HG02970 (cell line): ENCODE measurements around the gene SMIM30.
A peak's percentile ranks its signal among the peaks of the same experiment; 100 is the strongest.
"Not testable (repeated sequence)": the region's sequence is repeated elsewhere in the genome, so short reads cannot be mapped to it uniquely, and the experiment has no call there.

ENCODE experiments used
- ATAC-seq: cut with Tn5 transposase; IDR thresholded peaks from one replicate; pipeline ENCODE4 v1.9.1; 2021; ENCODE audit warnings: mild to moderate bottlenecking, moderate library complexity, moderate number of reproducible peaks; ENCODE audit not compliant: unreplicated experiment, low FRiP score

SMIM30 gene, protein sequence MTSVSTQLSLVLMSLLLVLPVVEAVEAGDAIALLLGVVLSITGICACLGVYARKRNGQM

DNA sequence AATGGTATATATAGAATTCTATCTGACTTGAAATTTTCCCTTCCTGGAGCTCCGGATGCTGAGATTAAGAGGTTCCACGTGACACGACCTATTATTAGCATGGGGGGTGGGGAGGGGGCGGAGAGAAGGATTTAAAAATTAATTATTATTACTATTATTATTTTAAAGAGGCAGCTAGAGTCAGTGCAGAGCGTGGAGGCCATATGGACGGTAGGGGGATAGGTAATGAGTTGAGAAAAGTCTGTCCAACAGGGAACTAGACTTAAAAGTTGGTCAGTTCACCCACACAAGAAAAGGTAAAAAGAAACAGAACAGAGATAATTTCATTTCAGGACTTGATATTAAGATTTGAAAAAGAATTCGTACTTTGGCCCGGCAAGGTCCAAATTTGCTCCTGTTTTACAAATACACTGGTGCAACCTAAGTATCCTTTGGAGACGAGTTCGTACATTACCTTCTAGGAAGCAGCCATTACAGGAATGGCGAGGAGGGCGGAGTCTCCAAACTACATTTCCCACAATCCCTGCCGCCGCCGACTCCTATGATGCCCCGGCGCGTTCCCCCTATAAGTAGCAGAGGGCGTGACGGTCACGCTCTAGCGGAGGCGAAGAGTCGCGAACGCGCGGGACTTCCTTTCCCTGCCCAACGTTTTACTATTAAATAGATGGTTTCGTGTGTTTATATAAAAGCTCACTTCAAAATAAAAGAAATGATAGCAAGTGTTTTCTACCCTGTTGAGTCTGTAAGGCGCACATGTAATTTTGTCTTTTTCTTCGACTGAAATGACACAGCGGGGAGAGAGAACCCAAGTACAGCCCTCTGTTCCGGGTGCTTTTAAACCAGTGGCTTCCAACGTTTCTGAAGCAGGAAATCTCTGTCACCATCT lies at the start of gene SMIM30:
Gene SMIM30, minus strand, starts transcription at position 481 of the 886 bp plus-strand sequence. CDS start 976 bp downstream, outside the sequence.
- ATAC-seq: peak; percentile 100

DNA sequence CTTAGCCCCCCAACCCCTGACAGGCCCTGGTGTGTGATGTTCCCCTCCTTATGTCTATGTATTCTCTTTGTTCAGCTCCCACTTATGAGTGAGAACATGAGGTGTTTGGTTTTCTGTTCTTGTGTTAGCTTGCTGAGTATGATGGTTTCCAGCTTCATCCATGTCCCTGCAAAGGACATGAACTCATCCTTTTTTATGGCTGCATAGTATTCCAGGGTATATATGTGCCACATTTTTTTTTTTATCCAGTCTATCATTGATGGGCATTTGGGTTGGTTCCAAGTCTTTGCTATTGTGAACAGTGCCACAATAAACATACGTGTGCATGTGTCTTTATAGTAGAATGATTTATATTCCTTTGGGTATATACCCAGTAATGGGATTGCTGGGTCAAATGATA lies 47.8 kb upstream of the SMIM30 start:
- ATAC-seq: not testable (repeated sequence)

DNA sequence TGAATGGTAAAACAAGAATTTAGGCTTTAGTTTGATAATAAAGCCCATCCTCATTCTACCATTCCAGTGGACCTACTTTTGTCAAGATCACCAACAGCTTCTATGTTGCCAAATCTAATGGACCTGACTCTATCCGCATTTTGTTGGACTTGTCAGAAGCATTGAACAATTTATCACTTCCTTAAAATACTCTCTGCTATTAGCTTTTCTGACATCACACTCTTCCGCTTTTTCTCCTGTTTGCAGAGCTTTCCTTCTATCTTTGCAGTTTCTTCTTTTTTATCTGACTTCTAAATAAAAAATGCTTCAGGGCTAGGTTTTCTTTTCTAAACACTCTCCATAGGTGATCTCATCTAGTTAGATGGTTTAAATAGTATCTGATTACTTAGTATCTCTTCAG lies 42.7 kb upstream of the SMIM30 start:
- no peak for ATAC-seq

DNA sequence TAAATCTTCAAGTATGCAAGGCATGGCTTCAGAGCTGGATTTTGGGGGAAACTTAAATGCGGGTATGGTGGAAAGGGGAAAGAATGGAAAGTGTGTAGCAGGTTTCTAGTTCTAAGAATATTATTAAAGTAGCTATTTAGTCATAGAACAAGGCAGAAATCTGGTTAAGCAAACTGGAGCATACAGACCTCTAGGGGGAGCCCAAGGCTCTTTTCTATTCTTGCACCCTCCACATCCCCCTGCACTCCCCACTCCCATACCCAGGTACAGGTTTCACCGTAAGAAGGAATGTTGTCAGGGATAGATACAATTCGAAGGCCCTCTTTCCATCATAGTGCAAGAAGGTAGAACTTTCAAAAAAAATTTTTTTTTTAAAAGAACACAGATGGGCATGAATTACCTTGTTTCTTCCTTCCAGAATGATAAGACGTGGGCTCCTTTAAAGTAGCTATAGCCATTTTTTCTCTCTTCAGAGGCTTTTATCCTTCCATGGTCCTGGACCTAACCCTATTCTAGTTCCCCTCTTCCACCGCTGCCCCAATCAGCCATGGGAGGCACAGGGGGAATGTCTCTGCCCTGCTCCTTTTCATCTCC lies 41.5 kb upstream of the SMIM30 start:
- ATAC-seq: peak; percentile 58

DNA sequence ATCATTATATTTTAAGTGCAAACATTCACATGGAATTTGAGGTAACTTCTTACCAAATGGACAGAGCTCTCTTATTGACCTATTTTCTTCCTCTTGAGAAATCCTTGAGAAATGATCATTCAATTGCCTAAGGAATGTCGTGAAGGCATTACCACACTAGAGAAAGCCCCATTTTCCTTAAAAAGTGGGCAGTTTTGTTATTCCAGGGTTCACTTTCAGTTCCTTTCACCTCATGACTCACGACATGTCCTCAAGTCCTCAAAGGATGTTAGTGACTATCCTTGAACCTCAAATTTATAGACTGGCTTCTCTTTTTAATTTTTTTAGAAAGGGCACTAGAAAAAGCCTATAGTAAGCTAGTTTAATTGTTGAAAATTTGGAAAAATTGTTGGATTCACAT lies 40.4 kb upstream of the SMIM30 start:
- no peak for ATAC-seq

DNA sequence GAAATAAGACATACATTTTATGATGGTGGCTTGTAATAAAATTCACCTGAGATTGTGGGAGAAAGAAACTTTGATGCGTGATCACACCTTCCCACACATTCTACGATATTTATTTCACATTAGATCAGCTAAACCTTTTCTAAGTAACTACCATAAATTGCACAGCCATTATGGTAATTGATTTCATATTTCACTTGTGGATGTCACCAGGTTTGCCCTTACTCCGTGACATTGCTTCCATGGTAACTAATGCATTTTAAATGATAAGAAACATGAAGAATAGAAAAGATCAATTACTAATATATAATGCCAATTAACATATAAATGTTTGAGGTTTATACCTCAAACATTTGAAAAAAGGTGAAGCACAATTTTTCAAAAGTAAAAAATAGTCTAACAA lies 35.8 kb upstream of the SMIM30 start:
- no peak for ATAC-seq

DNA sequence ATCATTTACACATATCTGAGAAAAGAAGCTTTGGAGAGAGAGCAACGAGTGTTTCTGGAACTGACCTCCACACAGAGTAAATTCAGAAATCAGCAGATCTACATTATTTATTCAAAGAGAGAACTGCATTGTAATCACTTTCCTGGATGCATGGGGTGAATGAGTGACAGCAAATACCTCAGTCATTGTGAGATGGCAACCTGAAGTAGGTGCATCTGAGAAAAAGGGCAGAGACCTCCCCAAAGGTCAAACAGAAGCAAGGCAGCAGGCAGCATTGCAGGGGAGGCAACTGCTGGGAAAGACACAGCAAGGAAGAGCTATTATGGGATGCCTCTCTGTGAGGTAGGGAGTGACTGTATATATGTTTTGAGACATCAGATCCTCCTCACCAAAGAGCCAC lies 26.5 kb upstream of the SMIM30 start:
- ATAC-seq: no peak

DNA sequence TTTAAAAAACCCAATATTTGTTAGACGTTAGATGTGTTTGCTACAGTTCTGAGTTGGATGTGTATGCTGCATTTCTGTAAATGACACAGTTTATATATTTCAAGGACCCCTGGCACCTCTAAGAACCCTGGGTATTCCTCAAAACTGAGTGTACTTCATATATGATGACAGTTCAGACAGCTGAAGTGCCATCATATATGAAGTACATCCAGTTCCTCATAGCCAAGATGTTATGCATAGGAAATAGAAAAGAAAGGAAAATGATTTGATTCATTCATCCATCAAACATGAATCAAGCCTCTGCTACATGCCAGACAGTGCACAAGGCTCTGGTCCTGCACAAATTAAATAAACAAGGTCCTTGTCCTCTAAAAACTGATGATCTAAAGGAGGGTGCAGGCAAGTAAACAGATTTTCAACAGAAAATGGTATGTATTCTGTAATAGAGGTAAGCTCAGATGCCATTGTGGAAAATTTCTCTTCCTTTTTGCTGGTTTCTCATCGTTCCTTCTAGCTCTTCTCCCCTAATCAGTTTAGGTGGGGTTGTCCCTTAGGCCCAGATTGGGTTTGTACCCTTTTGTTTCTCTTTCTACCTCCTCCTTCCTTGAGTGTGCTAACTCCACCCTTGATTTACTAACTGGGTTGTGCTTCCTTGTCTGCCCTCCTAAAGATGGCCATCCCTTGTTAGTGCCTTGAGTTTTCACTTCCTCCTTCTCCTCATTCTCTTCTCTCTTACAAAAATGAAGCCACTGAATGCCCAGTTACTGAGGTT lies 25.3 kb upstream of the SMIM30 start:
- ATAC-seq: no peak

DNA sequence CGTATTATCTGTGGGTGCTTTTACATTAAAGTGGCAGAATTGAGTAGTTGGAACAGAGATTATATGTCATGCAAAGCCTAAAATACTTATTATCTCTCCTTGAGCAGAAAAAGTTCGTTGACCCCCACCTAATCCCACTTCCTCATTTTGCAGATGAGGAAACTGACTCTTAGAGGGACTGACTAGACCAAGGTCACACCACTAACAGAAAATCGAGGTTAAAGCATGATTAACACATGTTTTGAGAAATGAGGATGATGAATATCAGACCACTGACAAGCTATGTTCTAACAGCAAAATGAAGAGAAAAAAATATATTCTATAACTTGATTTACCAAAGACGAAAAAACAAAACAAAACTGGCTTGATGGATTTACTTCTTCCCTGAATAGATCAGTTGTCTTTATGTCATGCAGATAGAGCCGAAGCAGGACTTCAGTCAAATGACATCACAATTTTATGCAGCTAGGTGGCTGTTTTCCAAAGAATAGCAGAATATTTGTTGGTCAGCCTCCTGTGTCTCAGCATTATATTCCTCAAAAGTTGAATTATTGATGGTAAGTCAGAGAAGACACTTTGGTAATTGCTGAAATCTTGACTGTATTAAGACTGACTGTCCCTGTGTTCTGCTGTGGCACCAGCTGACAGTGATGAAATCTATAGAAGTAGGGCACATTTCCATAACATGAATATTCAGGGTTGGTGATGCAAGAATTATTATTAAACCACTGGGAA lies 24.2 kb upstream of the SMIM30 start:
- peak; percentile 57 for ATAC-seq

DNA sequence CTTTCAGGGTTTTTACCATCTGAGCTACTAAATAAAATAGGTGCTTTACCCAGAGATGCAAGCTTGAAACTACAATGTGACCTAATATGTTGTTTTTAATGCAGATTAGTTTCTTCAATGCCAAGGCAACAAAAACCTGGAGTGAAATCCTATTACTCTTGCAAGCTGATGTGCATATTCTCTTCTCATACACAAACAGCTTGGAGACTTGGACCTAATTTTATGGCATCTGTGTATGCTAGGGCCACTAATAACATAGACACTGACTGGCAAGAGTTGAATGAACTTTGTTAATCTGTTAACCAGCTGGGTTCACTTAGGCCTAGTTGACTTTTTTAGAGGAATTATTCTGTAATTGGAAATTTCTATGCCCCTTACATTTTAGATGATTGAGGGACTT lies 23.4 kb upstream of the SMIM30 start:
- no peak for ATAC-seq

DNA sequence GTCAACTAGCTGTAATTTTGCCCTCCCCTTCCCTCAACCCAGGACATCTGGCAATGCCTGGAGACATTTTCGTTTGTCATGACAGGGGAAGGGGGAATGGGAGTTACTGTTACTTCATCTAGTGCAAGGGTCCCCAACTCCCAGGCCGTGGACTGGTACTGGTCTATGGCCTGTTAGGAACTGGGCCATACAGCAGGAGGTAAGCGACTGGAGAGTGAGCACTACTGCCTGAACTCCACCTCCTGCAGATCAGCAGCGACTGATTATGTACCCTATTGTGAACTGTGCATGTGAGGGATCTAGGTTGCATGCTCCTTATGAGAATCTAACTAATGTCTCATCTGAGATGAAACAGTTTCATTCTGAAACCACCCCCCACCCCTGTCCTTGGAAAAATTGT lies 22.6 kb upstream of the SMIM30 start:
- no peak for ATAC-seq

DNA sequence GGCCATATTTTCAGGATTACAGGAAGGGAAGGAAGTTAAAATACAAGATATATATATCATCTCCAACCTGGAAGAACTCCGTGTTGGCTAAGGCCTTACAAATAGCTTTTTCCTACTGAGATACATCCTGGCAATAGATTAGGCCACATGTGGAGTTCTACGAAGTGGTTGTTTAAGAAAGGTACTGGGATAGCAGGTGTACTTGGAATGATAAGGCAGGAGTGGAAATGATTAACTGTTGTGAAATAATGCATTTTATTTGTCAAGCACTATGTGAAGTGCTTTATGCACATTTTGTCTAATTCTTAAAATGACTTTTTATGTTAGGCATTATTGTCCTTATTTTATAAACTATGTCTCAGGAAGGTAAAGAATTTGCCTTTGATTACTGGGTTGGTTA lies 18.9 kb upstream of the SMIM30 start:
- no peak for ATAC-seq

DNA sequence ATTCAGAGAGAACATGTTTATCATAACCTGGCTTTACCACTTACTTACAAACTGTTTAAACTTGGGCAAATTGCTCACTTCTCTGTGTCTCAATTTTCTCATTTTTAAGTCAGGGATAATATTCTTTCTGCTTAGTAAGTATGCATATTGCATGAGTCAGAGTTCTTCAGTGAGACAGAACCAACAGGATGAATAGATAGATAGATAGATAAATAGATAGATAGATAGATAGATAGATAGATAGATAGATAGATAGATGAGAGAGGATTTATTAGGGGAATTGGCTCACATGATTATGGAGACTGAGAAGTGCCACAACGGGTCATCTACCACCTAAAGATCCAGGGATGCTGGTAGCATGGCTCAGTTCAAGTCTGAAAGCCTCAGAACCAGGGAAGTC lies 15.7 kb upstream of the SMIM30 start:
- ATAC-seq: no peak

DNA sequence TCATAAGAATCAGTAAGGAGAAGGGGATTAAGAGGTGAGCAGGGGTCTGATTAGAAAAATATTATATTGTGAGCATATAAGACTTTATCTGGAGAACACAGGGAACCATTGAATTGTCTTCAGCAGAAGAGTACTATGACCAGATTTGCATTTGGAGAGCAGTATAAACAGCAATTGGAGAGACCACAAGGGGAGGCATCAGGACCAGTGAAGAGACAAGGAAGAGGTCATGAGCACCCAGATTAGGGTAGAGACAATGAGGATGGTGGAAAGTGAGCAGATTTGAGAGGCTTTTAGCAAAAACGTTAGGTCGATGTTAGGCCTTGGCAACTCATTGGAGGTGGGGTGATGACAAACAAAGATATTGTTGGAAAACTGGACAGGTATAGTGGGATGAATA lies 13.0 kb upstream of the SMIM30 start:
- no peak for ATAC-seq

DNA sequence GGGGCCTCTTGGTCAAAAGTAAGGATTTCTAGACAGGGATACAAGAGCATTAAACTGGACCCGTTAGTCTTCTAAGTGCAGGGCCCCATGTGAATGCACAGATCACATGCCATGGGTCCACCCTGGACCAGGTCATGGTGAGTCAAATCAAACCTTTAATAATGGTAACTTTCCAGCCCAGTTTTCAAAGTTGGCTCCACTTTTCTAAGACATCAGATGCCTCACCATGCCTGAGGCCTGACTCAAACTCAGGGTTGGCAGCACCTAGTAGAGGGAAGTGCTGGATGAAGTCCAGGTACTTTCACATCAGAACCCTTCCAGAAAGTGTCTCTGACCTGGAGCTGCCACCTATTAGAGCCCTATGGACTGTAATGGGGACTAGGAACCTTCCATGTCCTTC lies 9.7 kb upstream of the SMIM30 start:
- ATAC-seq: no peak

DNA sequence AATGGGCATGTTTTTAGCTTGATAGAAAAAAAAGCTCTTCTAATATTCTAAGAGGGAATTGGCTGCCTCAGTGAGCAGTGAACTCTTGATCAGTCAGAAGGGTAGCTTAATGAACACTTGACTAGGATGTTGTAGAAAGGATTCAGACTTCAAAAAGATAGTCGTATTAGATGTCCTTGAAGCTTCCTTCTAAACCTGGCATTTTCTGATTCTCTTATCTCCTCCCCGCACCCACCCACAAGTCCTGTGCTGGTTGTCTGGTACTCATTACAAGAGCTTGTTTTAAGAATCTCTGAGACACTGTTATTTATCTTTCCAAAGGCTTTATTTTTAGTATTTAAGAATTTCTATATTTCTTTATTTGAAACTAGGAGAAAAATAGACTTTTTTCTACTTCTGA lies 7.4 kb upstream of the SMIM30 start:
- ATAC-seq: no peak

DNA sequence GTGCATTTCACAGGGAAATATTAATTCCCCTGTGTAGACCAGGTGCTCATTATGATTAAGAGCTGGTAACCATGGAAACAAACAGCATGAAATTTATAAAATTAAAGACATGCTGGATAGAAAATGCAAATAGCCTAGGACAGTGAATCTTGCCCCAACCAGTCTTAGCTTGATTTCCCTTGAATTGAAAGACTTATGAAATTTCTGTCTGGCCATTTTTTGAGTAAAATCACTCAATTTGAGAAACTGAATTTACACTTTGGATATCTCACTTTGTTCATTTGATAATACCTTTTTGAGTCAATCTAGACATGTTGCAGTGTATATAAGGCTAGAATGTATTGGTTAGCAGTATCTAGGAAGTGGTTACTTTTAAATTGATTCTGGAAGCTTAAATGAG lies 4.4 kb upstream of the SMIM30 start:
- no peak for ATAC-seq

DNA sequence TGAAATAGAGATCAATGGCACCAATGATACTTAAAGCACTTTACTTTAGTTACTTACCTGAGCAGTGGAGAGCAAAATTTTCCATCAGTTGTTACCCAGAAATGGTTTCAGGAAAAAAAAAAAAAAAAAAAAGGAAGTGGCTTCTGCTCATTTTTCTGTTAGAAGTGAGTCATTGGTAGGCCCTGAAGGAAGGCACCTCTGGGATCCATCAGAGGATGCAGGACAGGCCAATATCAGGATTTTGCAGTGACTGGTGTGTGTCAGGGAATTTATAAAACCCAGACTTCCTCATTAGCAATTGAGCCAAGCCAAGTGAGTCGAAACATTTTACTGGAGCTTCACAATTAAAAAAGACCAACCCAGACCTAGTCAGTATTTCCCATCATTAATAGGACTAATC lies 2.3 kb upstream of the SMIM30 start:
- no peak for ATAC-seq

DNA sequence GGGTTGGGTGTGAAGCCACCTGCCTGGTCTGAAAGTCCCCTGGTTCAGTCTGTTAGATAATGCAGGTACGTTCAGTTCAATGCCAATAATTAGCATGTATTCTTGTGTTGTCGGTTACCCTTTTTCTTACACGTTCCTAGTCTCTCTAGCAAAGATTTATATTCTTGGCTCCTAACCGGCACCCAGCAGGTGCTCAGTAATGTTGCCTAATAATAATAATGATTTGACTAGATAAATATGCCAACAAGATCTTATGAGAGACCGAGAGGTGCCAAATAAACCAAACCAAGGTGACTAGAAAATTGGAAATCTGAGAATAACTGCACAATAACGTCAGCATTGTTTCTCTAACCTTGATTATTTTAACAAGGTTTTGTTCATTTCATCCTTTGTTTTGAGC lies 1.1 kb upstream of the SMIM30 start:
- ATAC-seq: no peak

DNA sequence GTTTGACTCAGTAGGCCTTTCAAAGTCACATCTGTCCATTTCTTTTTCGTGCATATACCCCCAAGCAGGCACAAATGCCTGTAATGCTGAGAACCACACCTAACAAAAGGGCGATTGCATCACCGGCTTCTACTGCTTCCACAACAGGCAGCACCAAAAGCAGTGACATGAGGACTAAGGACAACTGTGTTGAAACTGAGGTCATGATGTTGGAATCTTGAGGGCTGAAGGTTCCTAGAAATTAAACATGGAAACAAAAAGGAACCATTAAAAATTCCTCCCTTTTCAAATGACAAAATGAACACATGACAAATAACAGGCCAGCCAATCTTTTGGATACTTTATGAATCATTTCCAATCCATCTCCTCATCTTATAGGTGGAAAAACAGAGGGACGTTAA lies 980 bp downstream of the SMIM30 start:
- not testable (repeated sequence) for ATAC-seq

DNA sequence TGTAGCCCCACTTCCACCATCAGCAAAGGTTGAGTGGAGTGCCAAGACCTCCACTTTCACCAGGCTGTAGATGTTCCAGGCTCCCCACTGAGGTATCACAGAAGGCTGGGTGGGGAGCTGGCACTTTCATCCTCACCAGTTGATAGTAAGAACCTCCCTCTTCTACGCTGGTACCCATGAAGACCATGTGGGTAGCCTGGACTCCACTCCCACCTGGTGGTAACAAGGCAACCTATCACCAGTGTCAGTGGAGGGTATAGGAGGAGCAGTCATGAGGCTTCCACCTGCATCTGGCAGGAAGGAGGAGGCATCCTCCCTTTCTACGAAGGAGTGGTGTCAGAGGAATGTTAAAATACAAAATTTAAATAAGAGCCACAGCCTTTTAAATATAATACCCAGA lies 4.4 kb downstream of the SMIM30 start:
- ATAC-seq: no peak
